Neural crest cell (in vitro differentiated cells): ENCODE measurements around the gene NEURL2. TPM values are rescaled to one million over a fixed set of nuclear protein-coding genes. Genes with fewer than 3 reads are reported as not detected.

Source experiments
- DNase-seq: peaks from one replicate; pipeline ENCODE4 v3.0.0; 2021; ENCODE audit warnings: low read depth, mixed read lengths, low spot score
- H3K27ac Mint-ChIP-seq: one replicate; pipeline ENCODE4 v1.8.0; 2021; ENCODE audit warnings: mild to moderate bottlenecking, mixed read lengths; ENCODE audit not compliant: unreplicated experiment
- H3K27me3 Mint-ChIP-seq: 2 replicates; pipeline ENCODE4 v1.8.0; 2021; ENCODE audit warnings: low read depth, mild to moderate bottlenecking, mixed read lengths
- H3K36me3 Mint-ChIP-seq: 2 replicates; pipeline ENCODE4 v1.8.0; 2021; ENCODE audit warnings: low read depth, mild to moderate bottlenecking, mixed read lengths
- H3K4me1 Mint-ChIP-seq: 2 replicates; pipeline ENCODE4 v1.8.0; 2021; ENCODE audit warnings: mixed read lengths
- H3K4me3 Mint-ChIP-seq: one replicate; pipeline ENCODE4 v1.8.0; 2021; ENCODE audit warnings: mild to moderate bottlenecking, mixed read lengths
- H3K9me3 Mint-ChIP-seq: 2 replicates; pipeline ENCODE4 v1.8.0; 2021; ENCODE audit warnings: mixed read lengths
- total RNA-seq: library from RNA; stranded (reverse); gene quantifications from 2 replicates; pipeline ENCODE4 v1.2.1, GENCODE V29; 2021
- TF ChIP-seq, protein P1 (sequence below): fragments of 200-600 bp; sonication (generic); conservative IDR thresholded peaks from 2 replicates; pipeline ENCODE4 v1.5.0; 2021; ENCODE audit warnings: antibody characterized with exemption, mild to moderate bottlenecking

The NEURL2 gene
- total RNA-seq, 1 donor from 2014 or later = 3.5 TPM

DNA sequence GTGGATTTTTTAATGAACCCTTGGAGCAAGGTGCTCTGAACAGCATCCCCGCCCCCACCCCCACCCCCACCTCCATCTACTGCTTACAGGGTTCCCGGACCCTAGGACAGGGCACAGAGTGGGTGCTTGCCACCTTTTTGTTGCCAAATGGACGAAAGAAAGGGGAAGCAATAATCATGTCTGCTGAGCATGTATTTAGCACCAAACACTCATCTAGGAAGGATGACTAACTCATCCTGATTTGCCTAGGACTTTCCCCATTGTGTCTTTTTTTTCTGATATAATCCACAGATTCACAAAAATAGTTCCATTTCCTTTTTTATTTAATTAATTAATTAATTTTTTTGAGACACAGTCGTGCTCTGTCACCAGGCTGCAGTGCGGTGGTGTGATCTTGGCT is 22.1 kb upstream of the NEURL2 start:
- peaks cover 20% of the 10 kb centered on the region for H3K4me1 Mint-ChIP-seq
- H3K4me3 Mint-ChIP-seq = no peak overlapping the region
- H3K36me3 Mint-ChIP-seq = peaks cover 3% of the 10 kb centered on the region
- no peaks in the 10 kb centered on the region for H3K9me3 Mint-ChIP-seq
- H3K27ac Mint-ChIP-seq = no peak overlapping the region
- no peak for DNase-seq
- H3K27me3 Mint-ChIP-seq = peaks cover 3% of the 10 kb centered on the region
- TF ChIP-seq, protein P1, sequence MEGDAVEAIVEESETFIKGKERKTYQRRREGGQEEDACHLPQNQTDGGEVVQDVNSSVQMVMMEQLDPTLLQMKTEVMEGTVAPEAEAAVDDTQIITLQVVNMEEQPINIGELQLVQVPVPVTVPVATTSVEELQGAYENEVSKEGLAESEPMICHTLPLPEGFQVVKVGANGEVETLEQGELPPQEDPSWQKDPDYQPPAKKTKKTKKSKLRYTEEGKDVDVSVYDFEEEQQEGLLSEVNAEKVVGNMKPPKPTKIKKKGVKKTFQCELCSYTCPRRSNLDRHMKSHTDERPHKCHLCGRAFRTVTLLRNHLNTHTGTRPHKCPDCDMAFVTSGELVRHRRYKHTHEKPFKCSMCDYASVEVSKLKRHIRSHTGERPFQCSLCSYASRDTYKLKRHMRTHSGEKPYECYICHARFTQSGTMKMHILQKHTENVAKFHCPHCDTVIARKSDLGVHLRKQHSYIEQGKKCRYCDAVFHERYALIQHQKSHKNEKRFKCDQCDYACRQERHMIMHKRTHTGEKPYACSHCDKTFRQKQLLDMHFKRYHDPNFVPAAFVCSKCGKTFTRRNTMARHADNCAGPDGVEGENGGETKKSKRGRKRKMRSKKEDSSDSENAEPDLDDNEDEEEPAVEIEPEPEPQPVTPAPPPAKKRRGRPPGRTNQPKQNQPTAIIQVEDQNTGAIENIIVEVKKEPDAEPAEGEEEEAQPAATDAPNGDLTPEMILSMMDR = no peak

DNA sequence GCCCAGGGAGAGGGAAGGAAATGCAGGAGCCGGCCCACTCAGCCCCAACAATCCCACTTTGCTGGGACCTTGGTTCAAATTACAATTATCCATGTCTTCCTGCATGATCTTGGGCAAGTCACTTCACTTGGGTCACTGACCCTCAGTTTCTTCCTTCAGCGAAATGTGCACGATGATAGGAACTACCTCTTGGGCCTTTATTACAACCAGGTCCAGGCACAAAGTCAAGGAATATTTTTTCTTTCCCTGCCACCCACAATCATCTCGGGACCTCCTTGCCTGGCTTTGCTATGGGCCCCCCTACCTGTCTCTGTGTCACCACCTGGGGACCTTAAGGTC is 21.3 kb upstream of the NEURL2 start:
- Mint-ChIP-seq H3K4me1 (peaks cover 20% of the 10 kb centered on the region), H3K9me3 (no peaks in the 10 kb centered on the region), H3K4me3 (peak overlapping the region; percentile 77), H3K27me3 (peaks cover 3% of the 10 kb centered on the region), H3K27ac (peak overlapping the region; percentile 5), H3K36me3 (peaks cover 6% of the 10 kb centered on the region)
- TF ChIP-seq, protein P1 = no peak
- no peak for DNase-seq

DNA sequence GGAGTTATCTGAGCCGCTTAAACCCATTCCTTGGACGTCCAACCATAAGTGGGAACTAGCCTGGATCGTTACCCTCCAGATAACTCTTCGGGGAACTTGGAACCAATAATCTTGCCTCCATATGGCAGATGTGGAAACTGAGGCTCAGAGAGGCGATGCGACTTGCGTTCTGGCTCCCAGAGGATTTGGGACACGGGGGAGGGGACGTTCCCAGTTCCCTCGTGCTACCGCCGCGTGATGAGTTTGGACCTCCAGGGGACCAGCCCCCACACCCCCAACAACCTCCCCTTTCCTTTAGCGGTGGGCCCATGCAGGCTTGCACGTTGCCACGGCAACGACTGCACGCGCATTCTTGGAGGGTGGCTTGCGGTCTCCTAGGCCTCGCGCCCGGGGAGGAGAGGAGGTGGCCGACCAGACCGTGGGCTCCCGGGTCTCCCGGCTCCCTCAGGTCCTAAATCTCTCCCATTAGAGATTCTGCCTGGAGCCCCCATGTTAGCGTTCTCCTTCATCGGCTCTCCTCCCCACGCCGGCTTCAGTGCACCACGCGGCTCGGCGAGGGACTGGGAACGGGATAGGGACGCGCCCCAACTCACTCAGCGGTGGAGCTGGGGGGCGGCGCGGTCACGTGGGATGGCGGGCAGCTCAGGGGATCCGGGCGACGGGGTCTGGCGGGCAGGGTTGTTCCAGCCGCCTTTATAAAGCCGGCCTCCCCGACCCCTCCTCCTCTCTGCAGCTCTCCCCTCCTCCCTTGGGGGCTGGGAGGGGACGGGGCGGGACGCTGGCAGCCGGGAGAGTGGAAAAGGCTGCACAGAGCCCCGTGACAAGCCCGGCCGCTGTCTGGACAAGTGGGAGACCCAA is 20.7 kb upstream of the NEURL2 start, which contains the start of gene PLTP:
PLTP (minus strand) TSS at position 670 of the 858 bp plus-strand sequence. CDS start 703 bp downstream, outside the sequence.
- Mint-ChIP-seq H3K36me3 (peaks cover 7% of the 10 kb centered on the region), H3K27me3 (peaks cover 3% of the 10 kb centered on the region), H3K4me1 (peaks cover 20% of the 10 kb centered on the region), H3K9me3 (no peaks in the 10 kb centered on the region), H3K27ac (peak within 1 kb of the TSS; percentile 96), H3K4me3 (peak within 1 kb of the TSS; percentile 77)
- peak; percentile 70 for DNase-seq
- TF ChIP-seq, protein P1 = no peak

DNA sequence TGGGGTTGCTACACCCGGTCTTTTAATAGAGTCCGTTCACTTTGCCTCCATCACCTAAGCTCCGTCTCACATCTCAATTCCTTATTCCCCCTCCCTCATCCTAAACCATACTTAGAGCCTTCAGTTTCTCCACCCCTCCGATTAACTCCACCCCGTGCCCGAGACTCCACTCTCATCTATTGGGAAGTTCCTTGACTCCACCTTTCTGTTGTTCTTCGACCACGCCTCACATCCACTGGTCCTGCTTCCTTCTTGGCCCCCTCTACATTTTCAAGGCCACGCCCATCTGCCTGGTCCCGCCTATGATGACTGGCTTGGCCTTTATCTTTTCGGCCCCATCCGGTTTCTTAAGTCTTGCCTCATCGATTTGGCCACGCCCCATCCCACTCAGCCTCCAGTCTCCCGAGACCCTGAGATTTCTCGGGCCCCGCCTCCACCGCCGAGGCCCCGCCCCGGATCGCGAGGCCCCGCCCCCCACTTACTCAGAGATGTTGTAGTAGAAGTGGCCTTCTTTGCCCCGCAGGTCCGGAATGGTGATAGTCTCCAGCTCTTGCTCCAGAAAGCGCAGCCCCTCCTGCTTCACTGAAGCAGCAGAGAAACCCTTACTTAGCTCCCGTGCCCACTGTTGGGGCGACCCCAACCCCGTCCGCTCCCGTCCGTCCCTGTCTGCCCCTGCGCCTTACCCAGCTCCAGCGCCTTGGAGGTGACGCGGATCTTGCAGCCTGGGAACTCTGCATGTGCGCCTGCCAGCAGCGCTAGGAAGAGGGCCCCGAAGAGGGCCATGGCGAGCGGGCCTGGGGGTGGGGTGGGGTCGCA is 19.9 kb upstream of the NEURL2 start:
- H3K4me1 Mint-ChIP-seq = peaks cover 20% of the 10 kb centered on the region
- peak; percentile 99 for DNase-seq
- no peaks in the 10 kb centered on the region for H3K9me3 Mint-ChIP-seq
- H3K27me3 Mint-ChIP-seq = peaks cover 3% of the 10 kb centered on the region
- H3K27ac Mint-ChIP-seq = peak overlapping the region; percentile 96
- TF ChIP-seq, protein P1 = no peak
- peak overlapping the region; percentile 77 for H3K4me3 Mint-ChIP-seq
- H3K36me3 Mint-ChIP-seq = peaks cover 7% of the 10 kb centered on the region

DNA sequence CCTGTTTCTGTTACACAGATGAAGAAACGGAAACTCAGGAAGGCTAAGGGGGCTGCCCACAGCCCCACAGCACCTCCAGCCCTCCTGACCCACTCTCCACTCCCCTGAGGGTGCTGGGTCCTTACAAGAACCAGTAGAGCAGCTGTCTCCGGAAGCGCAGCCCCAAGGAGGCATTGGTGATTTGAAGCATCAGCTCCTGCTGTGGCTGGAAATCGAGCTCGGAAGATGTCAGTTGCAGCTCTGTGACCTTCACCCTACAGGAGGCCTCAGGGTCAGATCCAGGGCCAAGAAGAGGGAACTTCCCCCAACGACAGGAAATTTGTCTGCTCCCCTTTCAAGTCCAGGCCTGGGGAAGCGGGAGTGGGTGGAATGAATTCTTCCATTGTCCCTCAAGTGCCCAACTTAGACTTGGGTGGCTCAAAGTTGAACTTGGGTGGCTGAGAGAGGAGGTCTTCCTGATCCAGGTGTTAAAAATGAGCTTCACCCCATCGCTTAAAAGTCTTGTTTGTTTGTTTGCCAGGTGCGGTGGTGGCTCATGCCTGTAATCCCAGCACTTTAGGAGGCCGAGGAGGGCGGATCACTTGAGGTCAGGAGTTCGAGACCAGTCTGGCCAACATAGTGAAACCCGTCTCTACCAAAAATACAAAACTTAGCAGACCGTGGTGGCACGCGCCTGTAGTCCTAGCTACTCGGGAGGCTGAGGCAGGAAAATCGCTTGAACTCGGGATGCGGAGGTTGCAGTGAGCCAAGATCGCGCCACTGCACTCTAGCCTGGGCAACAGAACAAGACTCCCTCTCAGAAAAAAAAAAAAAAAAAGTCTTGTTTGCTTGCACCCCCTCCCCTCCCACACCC is 19.0 kb upstream of the NEURL2 start:
- Mint-ChIP-seq H3K9me3 (no peaks in the 10 kb centered on the region), H3K36me3 (peaks cover 7% of the 10 kb centered on the region), H3K27me3 (peaks cover 3% of the 10 kb centered on the region), H3K4me3 (peak overlapping the region; percentile 77), H3K27ac (peak overlapping the region; percentile 57), H3K4me1 (peaks cover 20% of the 10 kb centered on the region)
- TF ChIP-seq, protein P1 = no peak
- no peak for DNase-seq
